ENCODE measurements around the gene ZNF326. TPM values are rescaled to one million over a fixed set of nuclear protein-coding genes. Genes with fewer than 3 reads are reported as not detected.

ZNF326 gene
- total and polyA plus RNA-seq, 2 of the 8 experiments (the other 6 are each of a cell fraction or from before 2014, with no cell fraction given): 12.2 to 30.6 TPM

- TF ChIP-seq SAP30 (IDR thresholded peaks at IDR 0.05; ENCODE audit: insufficient read depth, insufficient replicate concordance, low read length) (no peak), NRF1 (IDR thresholded peaks at IDR 0.05; ENCODE audit: low read depth, low read length) (no peak), POLR2AphosphoS5 (IDR thresholded peaks at IDR 0.05; ENCODE audit: low read depth, low read length) (no peak), ATF3 (IDR thresholded peaks at IDR 0.05; ENCODE audit: insufficient read depth, low read depth, low read length) (no peak)
Observed at GRCh38 chr1:89954401-89954800, 40.5 kb upstream of the ZNF326 start (continued).

Data from H1 (cell line).